Heart right ventricle (tissue), 16 donors: ENCODE measurements around the gene PLCB2. TPM values are rescaled to one million over a fixed set of nuclear protein-coding genes. Genes with fewer than 3 reads are reported as not detected.

ENCODE experiments used
- ATAC-seq, 8 donors: fragments of 200-7000 bp; cut with Tn5 transposase; one replicate each; pipeline ENCODE4 v1.9.1; 2020; ENCODE audit warnings: mild to moderate bottlenecking in 8 of 8, moderate library complexity in 8 of 8, moderate number of reproducible peaks in 1 of 8
- DNase-seq, 2 donors: peaks; one replicate each; pipeline ENCODE4 v3.0.0-alpha.2; 2020
- H3K27ac ChIP-seq, 10 donors: fragments of 200-600 bp; sonication (generic) in 2 of 10; one replicate each; pipeline versions ENCODE4 v1.5.0 to v1.8.0; 2020 to 2022; ENCODE audit warnings: mild to moderate bottlenecking in 3 of 10
- H3K27me3 ChIP-seq, 7 donors: fragments of 200-600 bp; one replicate each; pipeline ENCODE4 v1.8.0; 2021 to 2022; ENCODE audit warnings: mild to moderate bottlenecking in 2 of 7
- H3K36me3 ChIP-seq, 9 donors: fragments of 200-600 bp; sonication (generic) in 1 of 9; one replicate each; pipeline versions ENCODE4 v1.5.0 to v1.8.0; 2020 to 2022; ENCODE audit warnings: mild to moderate bottlenecking in 2 of 9
- H3K4me1 ChIP-seq, 9 donors: fragments of 200-600 bp; sonication (generic) in 1 of 9; one replicate each; pipeline versions ENCODE4 v1.5.0 to v1.8.0; 2020 to 2022; ENCODE audit warnings: mild to moderate bottlenecking in 4 of 9
- H3K4me3 ChIP-seq, 10 donors: fragments of 200-600 bp; sonication (generic) in 2 of 10; one replicate each; pipeline versions ENCODE4 v1.5.0 to v1.8.0; 2020 to 2022; ENCODE audit warnings: mild to moderate bottlenecking in 7 of 10, moderate library complexity in 2 of 10
- H3K9me3 ChIP-seq, 11 donors: fragments of 200-600 bp in 10 of 11; sonication (generic) in 2 of 11; one replicate each; pipeline versions ENCODE4 v1.5.0 to v1.8.0; 2013 to 2022; ENCODE audit warnings: mild to moderate bottlenecking in 2 of 11, control low read depth in 1 of 11, moderate library complexity in 1 of 11
- WGBS, 2 donors: extraction: QIAGEN DNeasy Blood & Tissue Kit; methylation state at CpG; one replicate each; pipeline ENCODE4 v1.1.7; 2013; ENCODE audit warnings: inconsistent platforms in 1 of 2; 5-methylcytosine and 5-hydroxymethylcytosine counted together
- intact Hi-C, 10 donors: fragments of 100-400 bp; cut with DNase I; formaldehyde crosslinking; loops; one replicate each; pipeline versions ENCODE4 v1.11.1 to v1.14.2; 2022
- polyA plus RNA-seq, 2 donors: library from polyadenylated mRNA; stranded (reverse); fragments of 200-250 nt; gene quantifications; one replicate each; pipeline ENCODE4 v1.2.3, GENCODE V29; 2013
- total RNA-seq, 10 donors: library from RNA; stranded (reverse); fragmentation: NEBNext Ultra II Directional in 3 of 10; extraction: Animal tissue kit (Norgen Biotek cat#: 25700) in 3 of 10; gene quantifications; one replicate each; pipeline versions ENCODE4 v1.2.1 to v1.2.4, GENCODE V29; 2021 to 2023
- TF ChIP-seq, protein P1 (sequence below), 9 donors: fragments of 200-600 bp; sonication (generic) in 2 of 9; IDR thresholded peaks; one replicate each; pipeline versions ENCODE4 v1.5.0 to v1.8.0; 2021 to 2022; ENCODE audit warnings: antibody characterized with exemption in 9 of 9, mild to moderate bottlenecking in 5 of 9, moderate library complexity in 1 of 9
- donor health status: Arrhythmogenic right ventricular cardiomyopathy.
- donor health status: ischemic (EF 13 %, LVEDD 7.1; RV severe dilation, severe dysfunction).
- donor health status: healthy with polysubstance abuse.
- donor health status: DM: no; HTN: yes; CAD: no.
- donor health status: DM: no; HTN: no; CAD: no.
- donor health status: ischemic (EF 25% LVEDD 6.9; RV normal size, moderate dysfunction).
- donor health status: ischemic (EF 25% LVEDD 5.7; RV mildly dilated, moderate dysfunction).
- donor health status: healthy.
- donor health status: DM: yes; HTN: yes; CAD: no.
- donor health status: Ischemic cardiomyopathy.
- donor health status: ischemic (EF 35%, LVEDD 5.7; RV mildly dilated, moderate dysfunction).
- donor health status: nonischemic (EF 11% LVEDD 7.7; RV severe dilation, severe dysfunction).
- donor health status: DM: yes; HTN: yes; CAD: no.
- donor health status: PGD.
- donor health status: ischemic (EF 29% LVEDD 5.4; RV normal size, mild dysfunction).
- donor health status: nonischemic (EF 23%, LVEDD 6.1; RV moderate dilation, normal function).

PLCB2 gene
- total and polyA plus RNA-seq, 12 donors = 1.2 to 24.4 (median 4.9) TPM

DNA sequence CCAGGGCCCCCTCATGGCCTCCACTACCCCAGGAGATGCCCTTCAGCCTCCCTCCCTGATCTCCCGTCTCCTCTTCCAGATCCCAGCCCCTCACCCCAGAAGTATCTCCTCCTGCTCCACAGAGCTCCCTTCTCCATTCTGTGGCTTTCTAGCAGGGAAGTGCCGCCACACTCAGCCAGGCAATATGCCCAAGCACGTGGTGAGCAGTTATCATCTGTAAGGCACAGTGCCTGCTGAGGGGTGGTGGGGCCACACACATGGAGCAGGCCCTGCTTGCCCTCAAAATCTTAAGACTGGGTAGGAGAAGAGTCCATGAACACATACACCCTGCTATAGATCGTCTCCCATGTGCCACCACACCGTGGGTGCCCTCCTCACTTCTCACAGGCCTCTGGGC lies 40.7 kb upstream of the PLCB2 start:
- H3K27ac ChIP-seq = no peak overlapping the region
- no peaks in the 10 kb centered on the region for H3K9me3 ChIP-seq
- TF ChIP-seq, protein P1, sequence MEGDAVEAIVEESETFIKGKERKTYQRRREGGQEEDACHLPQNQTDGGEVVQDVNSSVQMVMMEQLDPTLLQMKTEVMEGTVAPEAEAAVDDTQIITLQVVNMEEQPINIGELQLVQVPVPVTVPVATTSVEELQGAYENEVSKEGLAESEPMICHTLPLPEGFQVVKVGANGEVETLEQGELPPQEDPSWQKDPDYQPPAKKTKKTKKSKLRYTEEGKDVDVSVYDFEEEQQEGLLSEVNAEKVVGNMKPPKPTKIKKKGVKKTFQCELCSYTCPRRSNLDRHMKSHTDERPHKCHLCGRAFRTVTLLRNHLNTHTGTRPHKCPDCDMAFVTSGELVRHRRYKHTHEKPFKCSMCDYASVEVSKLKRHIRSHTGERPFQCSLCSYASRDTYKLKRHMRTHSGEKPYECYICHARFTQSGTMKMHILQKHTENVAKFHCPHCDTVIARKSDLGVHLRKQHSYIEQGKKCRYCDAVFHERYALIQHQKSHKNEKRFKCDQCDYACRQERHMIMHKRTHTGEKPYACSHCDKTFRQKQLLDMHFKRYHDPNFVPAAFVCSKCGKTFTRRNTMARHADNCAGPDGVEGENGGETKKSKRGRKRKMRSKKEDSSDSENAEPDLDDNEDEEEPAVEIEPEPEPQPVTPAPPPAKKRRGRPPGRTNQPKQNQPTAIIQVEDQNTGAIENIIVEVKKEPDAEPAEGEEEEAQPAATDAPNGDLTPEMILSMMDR (IDR thresholded peaks at IDR 0.05) = no peak
- no peak overlapping the region for H3K4me3 ChIP-seq
- no peaks in the 10 kb centered on the region for H3K27me3 ChIP-seq
- intact Hi-C loops = loop anchor here in 1 of 10 donors (5.0 kb wide), 1 partner anchor 74 kb away; no protein-coding TSS in a partner anchor
- WGBS, 2 donors = 77 to 78% methylated on average over 5 of the region's 5 CpGs
- H3K36me3 ChIP-seq = no peaks in the 10 kb centered on the region
- ATAC-seq (peak in 4 of 8 donors; percentile 29 to 48 (median 32)), DNase-seq (no peak)
- H3K4me1 ChIP-seq = peaks cover 3 to 26% (median 15%) of the 10 kb centered on the region in 9 donors

DNA sequence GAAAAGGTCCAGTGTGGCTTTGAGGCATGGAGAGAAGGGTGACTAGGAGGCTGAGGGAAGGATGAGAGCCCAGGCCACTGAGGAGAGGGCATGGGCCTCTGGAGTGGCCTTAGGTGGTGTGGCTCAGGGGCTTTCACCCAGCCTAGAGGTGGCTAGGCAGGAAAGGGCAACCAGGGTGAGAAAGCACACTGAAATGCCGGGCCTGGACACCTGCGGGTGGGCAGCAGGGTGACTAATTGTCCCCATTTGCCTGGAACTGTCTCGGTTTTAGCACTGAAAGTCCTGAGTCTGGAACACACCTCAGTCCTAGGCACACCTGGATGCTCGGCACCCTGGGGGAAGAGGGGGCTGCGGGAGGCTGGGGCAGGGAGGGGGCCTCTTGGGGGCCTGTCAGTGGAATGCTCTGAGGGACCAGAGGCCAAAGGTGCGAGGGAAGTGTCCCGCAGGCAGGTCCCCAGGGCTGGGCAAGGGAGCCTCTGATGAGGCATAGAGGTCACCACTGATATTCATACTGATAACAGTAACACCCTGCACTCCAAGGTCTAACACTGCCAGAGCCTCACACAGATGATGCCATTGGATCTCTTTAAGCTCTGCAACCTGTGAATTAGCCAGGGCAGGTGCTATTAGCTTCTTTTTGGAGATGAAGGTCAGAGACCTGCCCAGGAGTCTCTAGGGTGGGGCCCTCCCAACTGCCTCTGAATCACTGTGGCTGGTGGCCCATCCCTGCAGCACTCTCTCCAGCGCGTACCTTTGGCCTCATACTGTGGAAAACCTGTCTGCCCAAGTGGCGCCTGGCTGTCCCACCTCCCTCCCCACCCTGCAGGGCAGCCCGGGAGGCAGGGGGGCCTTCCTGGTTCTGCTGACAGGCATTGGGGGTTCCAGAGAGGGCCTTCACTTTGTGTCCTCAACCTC lies 40.1 kb upstream of the PLCB2 start:
- 87 to 92% methylated on average over 11 of the region's 11 CpGs for WGBS, 2 donors
- intact Hi-C loops = loop anchor here in 1 of 10 donors (5.0 kb wide), 1 partner anchor 74 kb away; no protein-coding TSS in a partner anchor
- ATAC-seq = no peak

DNA sequence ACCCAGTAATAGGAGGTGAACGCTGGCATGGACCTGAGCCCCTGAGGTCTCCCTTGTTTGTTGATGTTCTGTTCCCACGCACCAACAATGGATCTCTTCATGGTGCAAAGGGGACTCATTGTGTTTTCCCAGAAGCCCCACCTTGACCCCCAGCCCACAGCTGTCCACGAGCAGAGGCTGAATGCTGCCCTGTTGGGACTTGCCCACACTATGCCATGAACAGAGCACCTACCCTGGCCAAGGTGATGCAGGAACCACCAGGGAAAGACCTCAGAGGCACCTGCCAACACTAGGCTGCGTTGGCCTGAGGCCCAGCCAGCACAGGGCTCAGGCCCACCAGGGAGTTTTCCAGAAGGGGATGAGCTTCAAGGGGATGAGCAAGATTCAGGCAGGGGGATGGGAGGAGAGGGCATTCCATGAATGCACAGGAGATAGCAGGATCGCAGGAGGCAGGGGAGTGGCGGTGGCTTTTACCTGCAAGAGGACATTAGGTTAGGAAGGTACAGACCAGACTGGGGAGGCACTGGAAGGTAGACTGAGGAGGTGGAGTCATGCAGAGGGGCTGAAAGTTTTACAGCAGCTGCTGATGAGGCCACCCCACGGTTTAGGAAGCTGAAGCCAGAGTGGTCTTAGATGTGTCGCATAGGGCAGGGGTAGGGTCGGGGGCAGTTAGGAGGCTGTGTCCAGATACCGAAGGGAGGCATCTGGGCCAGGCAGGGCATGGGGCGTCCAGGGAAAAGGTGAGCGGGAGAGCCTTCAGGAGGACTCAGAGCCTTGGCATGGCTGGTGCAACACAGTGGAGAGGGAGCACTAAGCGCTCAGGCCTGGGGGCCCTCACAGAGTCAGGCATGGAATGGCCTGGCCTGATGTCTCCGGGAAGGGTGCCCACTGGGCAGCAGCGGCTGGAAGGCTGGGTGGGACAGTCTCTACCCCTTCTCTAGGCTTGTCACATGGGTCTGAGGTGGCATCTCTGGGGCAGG lies 39.1 kb upstream of the PLCB2 start:
- WGBS, 2 donors = 85 to 87% methylated on average over 15 of the region's 15 CpGs
- Histone ChIP-seq H3K4me1 (peaks cover 3 to 42% (median 28%) of the 10 kb centered on the region in 9 donors), H3K27ac (no peak overlapping the region), H3K4me3 (no peak overlapping the region), H3K27me3 (no peaks in the 10 kb centered on the region), H3K9me3 (no peaks in the 10 kb centered on the region), H3K36me3 (no peaks in the 10 kb centered on the region)
- intact Hi-C loops = loop anchor here in 1 of 10 donors (5.0 kb wide), 1 partner anchor 75 kb away; no protein-coding TSS in a partner anchor
- no peak for DNase-seq
- no peak for ATAC-seq
- TF ChIP-seq, protein P1 (IDR thresholded peaks at IDR 0.05) = no peak

More for the DNA sequence above, 40.1 kb upstream of the PLCB2 start:
- no peak for DNase-seq
- Histone ChIP-seq H3K27ac (no peak overlapping the region), H3K9me3 (no peaks in the 10 kb centered on the region), H3K27me3 (no peaks in the 10 kb centered on the region), H3K4me1 (peaks cover 3 to 32% (median 20%) of the 10 kb centered on the region in 9 donors), H3K36me3 (no peaks in the 10 kb centered on the region), H3K4me3 (no peak overlapping the region)
- TF ChIP-seq, protein P1 (IDR thresholded peaks at IDR 0.05) = no peak
